ENCODE measurements around the gene GMIP. TPM values are rescaled to one million over a fixed set of nuclear protein-coding genes. Genes with fewer than 3 reads are reported as not detected.

GMIP gene
- total and polyA plus RNA-seq, 3 donors from 2014 or later, result 8.8 to 15.2 (median 13.4) TPM

DNA sequence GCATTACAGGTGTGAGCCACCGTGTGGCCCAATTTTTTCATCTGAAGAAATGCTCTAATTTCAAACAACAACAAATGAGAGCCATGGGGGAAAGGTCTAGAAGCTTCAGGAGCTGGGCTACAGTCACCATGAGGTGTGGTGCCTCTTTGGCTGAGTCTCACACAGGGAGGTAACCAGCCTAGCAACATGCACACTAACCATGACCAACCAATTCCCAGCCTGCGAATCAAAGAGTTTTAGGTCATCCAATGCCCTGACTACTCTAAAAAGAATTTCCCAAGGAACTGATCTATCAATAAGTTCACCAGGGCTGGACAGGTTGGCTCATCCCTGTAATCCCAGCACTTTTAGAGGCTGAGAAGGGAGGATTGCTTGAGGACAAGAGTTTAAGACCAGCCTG lies 54.9 kb downstream of the GMIP start:
- Histone ChIP-seq H3K4me1 (no peaks in the 10 kb centered on the region), H3K27ac (no peak overlapping the region), H3K9me3 (no peaks in the 10 kb centered on the region), H3K4me3 (no peak overlapping the region), H3K27me3 (no peaks in the 10 kb centered on the region), H3K36me3 (ENCODE audit: low read depth, missing control alignments) (no peaks in the 10 kb centered on the region)
- intact Hi-C loops (cut with DNase I; ENCODE audit: low total_unique reads), result no loop called here
- TF ChIP-seq, protein P1, sequence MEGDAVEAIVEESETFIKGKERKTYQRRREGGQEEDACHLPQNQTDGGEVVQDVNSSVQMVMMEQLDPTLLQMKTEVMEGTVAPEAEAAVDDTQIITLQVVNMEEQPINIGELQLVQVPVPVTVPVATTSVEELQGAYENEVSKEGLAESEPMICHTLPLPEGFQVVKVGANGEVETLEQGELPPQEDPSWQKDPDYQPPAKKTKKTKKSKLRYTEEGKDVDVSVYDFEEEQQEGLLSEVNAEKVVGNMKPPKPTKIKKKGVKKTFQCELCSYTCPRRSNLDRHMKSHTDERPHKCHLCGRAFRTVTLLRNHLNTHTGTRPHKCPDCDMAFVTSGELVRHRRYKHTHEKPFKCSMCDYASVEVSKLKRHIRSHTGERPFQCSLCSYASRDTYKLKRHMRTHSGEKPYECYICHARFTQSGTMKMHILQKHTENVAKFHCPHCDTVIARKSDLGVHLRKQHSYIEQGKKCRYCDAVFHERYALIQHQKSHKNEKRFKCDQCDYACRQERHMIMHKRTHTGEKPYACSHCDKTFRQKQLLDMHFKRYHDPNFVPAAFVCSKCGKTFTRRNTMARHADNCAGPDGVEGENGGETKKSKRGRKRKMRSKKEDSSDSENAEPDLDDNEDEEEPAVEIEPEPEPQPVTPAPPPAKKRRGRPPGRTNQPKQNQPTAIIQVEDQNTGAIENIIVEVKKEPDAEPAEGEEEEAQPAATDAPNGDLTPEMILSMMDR (IDR thresholded peaks at IDR 0.05), result no peak
- TF ChIP-seq POLR2A (IDR thresholded peaks at IDR 0.05), result no peak
- no peak for DNase-seq
- 92 to 100% methylated on average over 2 of the region's 2 CpGs for WGBS, 2 donors

DNA sequence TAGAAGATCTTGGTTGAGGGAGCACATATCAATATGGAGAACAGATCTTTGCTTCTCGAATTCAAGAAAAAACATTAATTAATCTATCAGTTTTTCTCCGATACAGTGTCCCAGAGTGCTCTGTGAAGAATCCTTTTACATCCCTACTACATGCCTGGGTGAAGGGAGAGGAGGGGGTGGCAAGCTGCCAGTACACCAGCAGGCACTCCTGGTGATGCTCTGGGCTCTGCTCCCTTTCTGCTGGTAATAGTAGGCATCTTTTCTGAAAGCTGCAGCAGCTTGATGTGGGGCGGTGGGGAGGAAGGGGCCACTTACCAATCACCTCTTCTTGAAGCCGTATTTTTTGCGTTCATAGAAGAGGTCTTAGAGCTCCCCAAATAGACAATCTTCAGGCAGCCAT lies 55.7 kb downstream of the GMIP start:
- intact Hi-C loops (cut with DNase I; ENCODE audit: low total_unique reads), result no loop called here
- TF ChIP-seq, protein P1 (IDR thresholded peaks at IDR 0.05), result no peak
- TF ChIP-seq POLR2A (IDR thresholded peaks at IDR 0.05), result no peak

DNA sequence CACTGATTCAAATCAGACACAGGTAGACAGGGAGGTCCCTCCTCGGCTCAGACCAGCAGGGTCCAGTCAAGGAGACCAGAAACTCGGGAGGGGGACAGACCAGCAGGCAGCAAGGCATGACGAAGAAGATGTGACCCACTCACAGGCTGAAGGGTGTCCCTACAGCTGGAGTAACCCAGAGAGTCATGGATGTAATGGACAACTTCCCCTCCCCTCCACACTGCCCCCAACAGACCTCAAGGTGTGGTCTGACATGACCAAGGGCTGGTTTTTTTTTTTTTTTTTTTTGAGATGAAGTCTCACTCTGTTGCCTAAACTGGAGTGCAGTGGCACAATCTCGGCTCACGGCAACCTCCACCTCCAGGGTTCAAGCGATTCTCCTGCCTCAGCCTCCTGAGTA lies 59.1 kb downstream of the GMIP start:
- H3K4me1 ChIP-seq, result no peaks in the 10 kb centered on the region
- no peak overlapping the region for H3K27ac ChIP-seq
- H3K4me3 ChIP-seq, result no peak overlapping the region
- no peak for DNase-seq
- no peak for TF ChIP-seq POLR2A (IDR thresholded peaks at IDR 0.05)
- TF ChIP-seq, protein P1 (IDR thresholded peaks at IDR 0.05), result no peak
- H3K9me3 ChIP-seq, result no peaks in the 10 kb centered on the region
- no peaks in the 10 kb centered on the region for H3K27me3 ChIP-seq
- H3K36me3 ChIP-seq (ENCODE audit: low read depth, missing control alignments), result no peaks in the 10 kb centered on the region
- intact Hi-C loops (cut with DNase I; ENCODE audit: low total_unique reads), result no loop called here
- WGBS, 2 donors, result 93 to 95% methylated on average over 6 of the region's 6 CpGs

More for the DNA sequence above, 55.7 kb downstream of the GMIP start:
- Histone ChIP-seq H3K36me3 (ENCODE audit: low read depth, missing control alignments) (no peaks in the 10 kb centered on the region), H3K9me3 (no peaks in the 10 kb centered on the region), H3K4me3 (no peak overlapping the region), H3K27me3 (no peaks in the 10 kb centered on the region), H3K4me1 (no peaks in the 10 kb centered on the region), H3K27ac (no peak overlapping the region)
- 92 to 95% methylated on average over 5 of the region's 5 CpGs for WGBS, 2 donors
- DNase-seq, result no peak

DNA sequence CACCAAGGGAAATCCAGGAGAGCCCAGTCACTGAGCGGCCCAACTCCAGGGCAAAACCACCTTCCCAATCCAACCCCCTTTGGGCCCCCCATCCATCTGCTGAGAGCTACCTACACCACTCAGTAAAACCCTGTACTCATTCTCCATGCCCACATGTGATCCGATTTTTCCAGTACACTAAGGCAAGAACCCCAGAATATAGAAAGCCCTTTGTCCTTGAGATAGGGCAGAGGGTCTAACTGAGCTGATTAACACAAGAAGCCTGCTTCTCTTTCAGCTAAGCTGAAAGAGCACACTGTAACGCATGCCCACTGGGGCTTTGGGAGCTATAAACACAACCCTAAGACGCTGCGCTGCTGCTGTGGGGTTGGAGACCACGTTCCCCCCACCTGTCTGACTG lies 61.0 kb downstream of the GMIP start:
- intact Hi-C loops (cut with DNase I; ENCODE audit: low total_unique reads), result no loop called here
- Histone ChIP-seq H3K4me3 (no peak overlapping the region), H3K27ac (no peak overlapping the region), H3K36me3 (ENCODE audit: low read depth, missing control alignments) (no peaks in the 10 kb centered on the region), H3K9me3 (no peaks in the 10 kb centered on the region), H3K27me3 (no peaks in the 10 kb centered on the region), H3K4me1 (no peaks in the 10 kb centered on the region)
- TF ChIP-seq POLR2A (IDR thresholded peaks at IDR 0.05), result no peak
- TF ChIP-seq, protein P1 (IDR thresholded peaks at IDR 0.05), result no peak
- 88 to 90% methylated on average over 6 of the region's 6 CpGs for WGBS, 2 donors
- DNase-seq, result no peak

DNA sequence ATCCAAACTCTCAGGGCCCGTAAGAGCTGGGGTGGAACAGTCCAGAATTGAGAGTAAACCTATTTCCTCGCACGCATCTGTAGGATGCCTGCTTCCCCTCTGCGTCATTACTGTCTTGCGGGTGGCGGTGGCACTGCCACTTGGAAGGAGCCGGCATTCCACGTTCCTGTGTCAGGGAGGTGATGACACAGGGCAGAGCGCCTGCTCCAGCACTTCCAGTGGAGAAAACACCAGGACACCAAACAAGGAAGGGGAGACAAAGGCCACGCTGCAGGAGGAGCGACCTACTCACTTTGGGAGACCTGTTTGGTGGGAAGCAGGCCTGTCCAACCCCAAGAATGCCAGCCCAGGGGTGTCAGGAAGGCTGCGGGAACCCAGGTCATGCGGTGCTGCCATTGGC lies 62.1 kb downstream of the GMIP start:
- no peak for DNase-seq
- Histone ChIP-seq H3K36me3 (ENCODE audit: low read depth, missing control alignments) (no peaks in the 10 kb centered on the region), H3K27ac (no peak overlapping the region), H3K27me3 (no peaks in the 10 kb centered on the region), H3K9me3 (no peaks in the 10 kb centered on the region), H3K4me1 (no peaks in the 10 kb centered on the region), H3K4me3 (no peak overlapping the region)
- no peak for TF ChIP-seq POLR2A (IDR thresholded peaks at IDR 0.05)
- TF ChIP-seq, protein P1 (IDR thresholded peaks at IDR 0.05), result no peak
- intact Hi-C loops (cut with DNase I; ENCODE audit: low total_unique reads), result no loop called here
- WGBS, 2 donors, result 95 to 97% methylated on average over 13 of the region's 13 CpGs

Data from testis (tissue), 3 donors.